ENCODE data around the gene RALGAPB.

DNA sequence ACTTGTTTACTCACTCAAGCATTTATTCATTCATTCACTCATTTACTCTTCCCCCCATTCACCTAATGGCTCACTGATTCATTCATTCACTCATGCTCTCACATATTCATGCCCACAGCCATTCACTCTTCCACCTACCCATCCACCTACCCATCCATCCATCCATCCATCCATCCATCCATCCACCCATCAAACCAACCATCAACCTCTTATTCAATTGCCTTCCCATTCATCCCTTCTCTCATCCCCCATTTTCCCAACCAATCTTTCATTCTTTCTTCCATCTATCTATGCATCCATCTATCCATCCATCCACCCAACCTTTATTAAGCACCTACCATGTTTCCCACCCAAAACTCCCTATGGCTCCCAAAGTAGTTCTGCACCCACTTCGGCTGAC is 127.4 kb downstream of the RALGAPB start:
- TF ChIP-seq, protein P1, sequence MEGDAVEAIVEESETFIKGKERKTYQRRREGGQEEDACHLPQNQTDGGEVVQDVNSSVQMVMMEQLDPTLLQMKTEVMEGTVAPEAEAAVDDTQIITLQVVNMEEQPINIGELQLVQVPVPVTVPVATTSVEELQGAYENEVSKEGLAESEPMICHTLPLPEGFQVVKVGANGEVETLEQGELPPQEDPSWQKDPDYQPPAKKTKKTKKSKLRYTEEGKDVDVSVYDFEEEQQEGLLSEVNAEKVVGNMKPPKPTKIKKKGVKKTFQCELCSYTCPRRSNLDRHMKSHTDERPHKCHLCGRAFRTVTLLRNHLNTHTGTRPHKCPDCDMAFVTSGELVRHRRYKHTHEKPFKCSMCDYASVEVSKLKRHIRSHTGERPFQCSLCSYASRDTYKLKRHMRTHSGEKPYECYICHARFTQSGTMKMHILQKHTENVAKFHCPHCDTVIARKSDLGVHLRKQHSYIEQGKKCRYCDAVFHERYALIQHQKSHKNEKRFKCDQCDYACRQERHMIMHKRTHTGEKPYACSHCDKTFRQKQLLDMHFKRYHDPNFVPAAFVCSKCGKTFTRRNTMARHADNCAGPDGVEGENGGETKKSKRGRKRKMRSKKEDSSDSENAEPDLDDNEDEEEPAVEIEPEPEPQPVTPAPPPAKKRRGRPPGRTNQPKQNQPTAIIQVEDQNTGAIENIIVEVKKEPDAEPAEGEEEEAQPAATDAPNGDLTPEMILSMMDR (IDR thresholded peaks at IDR 0.05; ENCODE audit: insufficient read depth, low read length, poor library complexity, severe bottlenecking): no peak
- TF ChIP-seq EZH2phosphoT487 (conservative IDR thresholded peaks at IDR 0.05; ENCODE audit: low read length): no peak
